Measurements from ENCODE around the gene IFNG-AS1. TPM values are rescaled to one million over a fixed set of nuclear protein-coding genes. Genes with fewer than 3 reads are reported as not detected.

The IFNG-AS1 gene
- total RNA-seq, 1 donor from 2014 or later: not detected

DNA sequence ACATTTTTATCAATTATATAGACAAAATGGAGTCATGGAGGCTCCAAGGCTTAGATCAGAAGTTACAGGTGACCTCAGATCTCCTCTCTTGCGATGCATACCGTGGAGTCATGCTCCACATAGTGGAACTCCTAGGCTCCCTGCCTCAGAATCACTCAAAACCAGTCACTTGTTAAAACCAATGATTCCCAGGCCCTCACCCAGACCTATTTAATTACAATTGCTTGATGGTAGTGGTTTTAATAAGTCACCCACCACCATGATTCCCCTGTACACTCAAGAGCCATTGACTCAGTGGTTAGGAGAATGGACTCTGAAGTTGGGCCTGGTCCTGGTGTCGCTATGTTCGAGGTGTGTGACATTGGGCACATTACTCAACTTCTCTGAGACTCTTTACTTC is 26.9 kb downstream of the IFNG-AS1 start:
- Mint-ChIP-seq H3K4me3 (ENCODE audit: unreplicated experiment) (no peak overlapping the region), H3K4me1 (ENCODE audit: low read depth, unreplicated experiment) (no peaks in the 10 kb centered on the region), H3K9me3 (ENCODE audit: unreplicated experiment) (no peaks in the 10 kb centered on the region), H3K27ac (ENCODE audit: unreplicated experiment) (no peak overlapping the region), H3K36me3 (ENCODE audit: unreplicated experiment) (no peaks in the 10 kb centered on the region), H3K27me3 (ENCODE audit: unreplicated experiment) (no peaks in the 10 kb centered on the region)
- no peak for DNase-seq
- TF ChIP-seq, protein P1, sequence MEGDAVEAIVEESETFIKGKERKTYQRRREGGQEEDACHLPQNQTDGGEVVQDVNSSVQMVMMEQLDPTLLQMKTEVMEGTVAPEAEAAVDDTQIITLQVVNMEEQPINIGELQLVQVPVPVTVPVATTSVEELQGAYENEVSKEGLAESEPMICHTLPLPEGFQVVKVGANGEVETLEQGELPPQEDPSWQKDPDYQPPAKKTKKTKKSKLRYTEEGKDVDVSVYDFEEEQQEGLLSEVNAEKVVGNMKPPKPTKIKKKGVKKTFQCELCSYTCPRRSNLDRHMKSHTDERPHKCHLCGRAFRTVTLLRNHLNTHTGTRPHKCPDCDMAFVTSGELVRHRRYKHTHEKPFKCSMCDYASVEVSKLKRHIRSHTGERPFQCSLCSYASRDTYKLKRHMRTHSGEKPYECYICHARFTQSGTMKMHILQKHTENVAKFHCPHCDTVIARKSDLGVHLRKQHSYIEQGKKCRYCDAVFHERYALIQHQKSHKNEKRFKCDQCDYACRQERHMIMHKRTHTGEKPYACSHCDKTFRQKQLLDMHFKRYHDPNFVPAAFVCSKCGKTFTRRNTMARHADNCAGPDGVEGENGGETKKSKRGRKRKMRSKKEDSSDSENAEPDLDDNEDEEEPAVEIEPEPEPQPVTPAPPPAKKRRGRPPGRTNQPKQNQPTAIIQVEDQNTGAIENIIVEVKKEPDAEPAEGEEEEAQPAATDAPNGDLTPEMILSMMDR (IDR thresholded peaks at IDR 0.05; ENCODE audit: partially characterized antibody, unreplicated experiment): no peak

DNA sequence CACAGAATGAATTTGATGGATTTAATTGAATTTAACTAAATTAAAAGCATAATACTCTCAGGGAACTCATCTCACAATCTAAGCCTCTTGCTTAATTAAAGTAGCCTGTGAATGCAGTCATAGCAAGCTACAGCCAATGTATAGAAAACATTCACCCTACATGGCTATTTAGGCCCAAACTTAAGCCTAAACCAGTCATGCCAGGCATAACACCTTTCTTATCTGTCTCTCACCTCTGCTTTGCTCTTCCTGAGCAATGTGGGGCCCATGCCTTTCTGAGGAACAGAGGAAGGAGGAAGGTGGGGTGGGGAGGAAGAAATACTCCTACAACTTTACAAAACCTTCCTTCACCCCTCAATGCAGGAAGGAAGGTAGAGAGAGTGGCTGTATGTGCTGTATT is 29.1 kb downstream of the IFNG-AS1 start:
- no peak overlapping the region for H3K27ac Mint-ChIP-seq (ENCODE audit: unreplicated experiment)
- H3K4me1 Mint-ChIP-seq (ENCODE audit: low read depth, unreplicated experiment): no peaks in the 10 kb centered on the region
- H3K9me3 Mint-ChIP-seq (ENCODE audit: unreplicated experiment): no peaks in the 10 kb centered on the region

GRCh38 chr12:68020049-68020448 is 30.8 kb downstream of the IFNG-AS1 start:
- Mint-ChIP-seq H3K36me3 (ENCODE audit: unreplicated experiment) (peaks cover 4% of the 10 kb centered on the region), H3K4me3 (ENCODE audit: unreplicated experiment) (no peak overlapping the region), H3K4me1 (ENCODE audit: low read depth, unreplicated experiment) (no peaks in the 10 kb centered on the region), H3K27ac (ENCODE audit: unreplicated experiment) (no peak overlapping the region), H3K27me3 (ENCODE audit: unreplicated experiment) (no peaks in the 10 kb centered on the region), H3K9me3 (ENCODE audit: unreplicated experiment) (no peaks in the 10 kb centered on the region)
- DNase-seq: no peak
- TF ChIP-seq, protein P1 (IDR thresholded peaks at IDR 0.05; ENCODE audit: partially characterized antibody, unreplicated experiment): no peak

More for the DNA sequence above, 29.1 kb downstream of the IFNG-AS1 start:
- TF ChIP-seq, protein P1 (IDR thresholded peaks at IDR 0.05; ENCODE audit: partially characterized antibody, unreplicated experiment): no peak
- Mint-ChIP-seq H3K36me3 (ENCODE audit: unreplicated experiment) (no peaks in the 10 kb centered on the region), H3K4me3 (ENCODE audit: unreplicated experiment) (no peak overlapping the region), H3K27me3 (ENCODE audit: unreplicated experiment) (no peaks in the 10 kb centered on the region)
- no peak for DNase-seq

GRCh38 chr12:68020699-68021098 is 31.5 kb downstream of the IFNG-AS1 start:
- H3K4me1 Mint-ChIP-seq (ENCODE audit: low read depth, unreplicated experiment): no peaks in the 10 kb centered on the region
- no peak overlapping the region for H3K4me3 Mint-ChIP-seq (ENCODE audit: unreplicated experiment)
- peaks cover 4% of the 10 kb centered on the region for H3K36me3 Mint-ChIP-seq (ENCODE audit: unreplicated experiment)
- H3K27ac Mint-ChIP-seq (ENCODE audit: unreplicated experiment): no peak overlapping the region
- H3K9me3 Mint-ChIP-seq (ENCODE audit: unreplicated experiment): no peaks in the 10 kb centered on the region
- DNase-seq: no peak
- TF ChIP-seq, protein P1 (IDR thresholded peaks at IDR 0.05; ENCODE audit: partially characterized antibody, unreplicated experiment): no peak
- no peaks in the 10 kb centered on the region for H3K27me3 Mint-ChIP-seq (ENCODE audit: unreplicated experiment)

DNA sequence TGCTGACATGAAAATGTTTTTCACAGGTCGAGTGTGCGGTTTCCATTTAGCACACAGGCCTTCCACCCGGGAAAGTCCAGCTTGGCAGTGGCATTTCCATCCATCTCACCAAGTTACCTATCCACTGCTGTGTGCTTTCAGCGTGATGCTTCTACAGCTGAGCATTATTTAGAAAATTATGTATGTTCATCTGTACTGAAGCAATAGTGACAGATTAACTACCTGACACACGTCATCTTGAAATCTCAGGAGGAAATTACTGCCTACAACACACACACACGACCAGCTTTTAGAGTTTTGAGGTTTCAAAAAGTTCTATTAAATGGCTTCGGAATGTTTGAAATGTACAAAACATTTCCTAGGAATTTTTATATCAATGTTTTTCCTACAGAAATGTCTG is 39.4 kb downstream of the IFNG-AS1 start:
- no peaks in the 10 kb centered on the region for H3K27me3 Mint-ChIP-seq (ENCODE audit: unreplicated experiment)
- no peak overlapping the region for H3K4me3 Mint-ChIP-seq (ENCODE audit: unreplicated experiment)
- H3K27ac Mint-ChIP-seq (ENCODE audit: unreplicated experiment): no peak overlapping the region
- DNase-seq: no peak
- H3K9me3 Mint-ChIP-seq (ENCODE audit: unreplicated experiment): no peaks in the 10 kb centered on the region
- H3K4me1 Mint-ChIP-seq (ENCODE audit: low read depth, unreplicated experiment): no peaks in the 10 kb centered on the region
- peaks cover 4% of the 10 kb centered on the region for H3K36me3 Mint-ChIP-seq (ENCODE audit: unreplicated experiment)
- TF ChIP-seq, protein P1 (IDR thresholded peaks at IDR 0.05; ENCODE audit: partially characterized antibody, unreplicated experiment): no peak
